A673 (cell line): ENCODE data around the gene ARHGAP8.

Experiments used
- EZH2 ChIP-seq: fragments of 200-600 bp; sonication (generic); IDR thresholded peaks from 2 replicates; pipeline ENCODE4 v1.6.1; 2017; ENCODE audit warnings: borderline replicate concordance, low read depth, mild to moderate bottlenecking, mixed read lengths, antibody characterized with exemption, low read length; ENCODE audit not compliant: poor library complexity, severe bottlenecking
- TF ChIP-seq, protein P1 (sequence below): fragments of 300-800, 200-600 bp; sonication (generic); conservative IDR thresholded peaks from 2 replicates; pipeline ENCODE4 v1.5.1; 2017; ENCODE audit warnings: low read depth, mild to moderate bottlenecking, antibody characterized with exemption, low read length, moderate library complexity, mixed read lengths

DNA sequence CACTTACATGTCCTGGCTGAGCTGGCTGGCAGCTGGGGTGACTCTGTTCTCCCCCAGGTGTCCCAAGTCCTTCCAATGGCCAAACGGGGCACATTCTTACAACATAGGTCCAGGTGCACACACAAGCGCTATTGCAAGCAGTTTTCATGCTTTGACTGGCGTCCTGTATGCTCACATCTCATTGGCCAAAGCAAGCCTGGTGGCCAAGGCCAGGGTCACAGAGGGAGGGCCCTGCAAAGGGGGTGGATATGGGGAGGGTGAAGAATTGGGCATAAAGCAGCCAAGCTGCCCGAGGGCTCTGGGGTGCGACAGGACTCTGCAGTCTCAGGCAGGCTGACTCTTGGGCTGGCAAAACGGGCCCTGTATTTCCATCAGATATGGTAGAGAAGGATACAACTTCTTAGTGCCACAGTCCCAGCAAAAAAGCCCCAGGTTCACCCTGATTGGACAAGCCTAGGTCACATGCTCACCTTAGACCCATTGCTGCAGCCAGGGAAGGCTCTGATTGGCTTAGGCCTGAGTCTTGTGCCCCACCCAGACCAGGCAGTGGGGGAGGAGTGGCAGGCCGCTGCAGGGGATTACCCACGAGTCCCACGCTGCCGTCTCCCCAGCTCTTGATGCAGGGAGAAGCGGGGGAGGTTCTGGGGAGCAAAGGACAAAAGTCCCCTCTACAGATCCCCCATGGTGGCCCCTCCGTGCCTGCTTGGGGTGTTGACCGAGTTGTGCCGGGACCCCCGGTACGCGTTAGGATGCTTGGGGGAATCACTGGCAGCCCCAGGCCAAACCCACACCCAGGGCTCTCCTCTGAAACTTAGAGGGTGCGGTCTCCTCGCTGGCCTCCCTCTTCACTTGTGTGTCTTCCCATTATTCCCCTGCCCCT, 110.8 kb downstream of the ARHGAP8 start:
- TF ChIP-seq, protein P1, sequence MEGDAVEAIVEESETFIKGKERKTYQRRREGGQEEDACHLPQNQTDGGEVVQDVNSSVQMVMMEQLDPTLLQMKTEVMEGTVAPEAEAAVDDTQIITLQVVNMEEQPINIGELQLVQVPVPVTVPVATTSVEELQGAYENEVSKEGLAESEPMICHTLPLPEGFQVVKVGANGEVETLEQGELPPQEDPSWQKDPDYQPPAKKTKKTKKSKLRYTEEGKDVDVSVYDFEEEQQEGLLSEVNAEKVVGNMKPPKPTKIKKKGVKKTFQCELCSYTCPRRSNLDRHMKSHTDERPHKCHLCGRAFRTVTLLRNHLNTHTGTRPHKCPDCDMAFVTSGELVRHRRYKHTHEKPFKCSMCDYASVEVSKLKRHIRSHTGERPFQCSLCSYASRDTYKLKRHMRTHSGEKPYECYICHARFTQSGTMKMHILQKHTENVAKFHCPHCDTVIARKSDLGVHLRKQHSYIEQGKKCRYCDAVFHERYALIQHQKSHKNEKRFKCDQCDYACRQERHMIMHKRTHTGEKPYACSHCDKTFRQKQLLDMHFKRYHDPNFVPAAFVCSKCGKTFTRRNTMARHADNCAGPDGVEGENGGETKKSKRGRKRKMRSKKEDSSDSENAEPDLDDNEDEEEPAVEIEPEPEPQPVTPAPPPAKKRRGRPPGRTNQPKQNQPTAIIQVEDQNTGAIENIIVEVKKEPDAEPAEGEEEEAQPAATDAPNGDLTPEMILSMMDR: no peak
- no peak for TF ChIP-seq EZH2
